Measurements from ENCODE around the gene TTC16. TPM values are rescaled to one million over a fixed set of nuclear protein-coding genes. Genes with fewer than 3 reads are reported as not detected.
A peak's percentile ranks its signal among the peaks of the same experiment; 100 is the strongest.

The TTC16 gene
- total RNA-seq (not detected), polyA plus RNA-seq (under 1 TPM in 1 of 3 donors, not detected in 2; 0.15 TPM)

DNA sequence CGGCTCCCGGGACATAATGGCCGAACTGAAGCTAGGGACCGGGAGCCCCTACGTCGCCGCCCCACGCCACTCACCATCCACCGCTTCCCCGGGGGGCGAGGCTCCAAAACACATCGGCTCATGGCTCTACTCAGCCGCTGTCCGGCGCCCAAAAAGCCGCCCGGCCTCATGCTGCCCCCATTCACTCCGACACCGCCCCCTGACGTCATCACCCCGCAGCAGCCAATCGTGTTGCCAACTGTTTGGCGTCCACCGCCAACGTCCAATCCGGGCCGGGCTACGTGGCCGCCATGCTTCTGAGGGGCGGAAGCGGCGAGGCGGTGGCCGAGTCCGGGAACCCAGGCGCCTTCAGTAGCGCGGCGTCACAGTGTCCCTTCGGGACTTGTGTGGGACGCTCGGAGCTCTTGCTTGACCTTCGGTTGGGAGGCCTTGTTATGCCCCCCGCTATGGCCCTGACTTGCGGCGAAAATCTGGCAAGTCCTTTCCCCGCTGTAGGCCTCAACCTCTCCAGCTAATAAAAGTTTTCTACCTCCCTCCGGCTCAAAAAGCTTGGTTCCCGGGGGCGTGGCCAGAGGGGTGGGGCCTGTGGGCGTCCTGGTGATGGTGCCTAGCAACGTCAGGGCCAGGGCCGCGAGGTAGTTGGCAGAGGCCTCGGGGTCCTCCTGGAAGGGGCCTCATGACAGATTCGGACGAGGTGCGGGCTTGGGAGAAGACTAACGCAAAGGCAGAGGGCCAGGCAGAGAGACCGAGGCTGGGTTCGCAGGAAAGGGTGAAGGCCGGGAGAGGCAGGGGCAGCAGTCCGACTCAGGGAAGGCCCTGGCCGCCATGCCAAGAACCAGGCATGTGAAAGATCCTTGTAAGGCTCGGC is at the start of gene TTC16, which contains the start of gene PTRH1:
Gene TTC16 (plus strand): TSS at position 610 of the 868 bp plus-strand sequence. CDS start 67 bp downstream, at position 677.
Gene PTRH1 (minus strand): TSS at position 194 of the 868 bp plus-strand sequence. CDS start 24 bp downstream, at position 170.
- intact Hi-C loops (cut with DNase I), result loop anchor here (5.0 kb wide), 2 partner anchors 103 to 128 kb away; partner anchors contain the start of gene STXBP1

DNA sequence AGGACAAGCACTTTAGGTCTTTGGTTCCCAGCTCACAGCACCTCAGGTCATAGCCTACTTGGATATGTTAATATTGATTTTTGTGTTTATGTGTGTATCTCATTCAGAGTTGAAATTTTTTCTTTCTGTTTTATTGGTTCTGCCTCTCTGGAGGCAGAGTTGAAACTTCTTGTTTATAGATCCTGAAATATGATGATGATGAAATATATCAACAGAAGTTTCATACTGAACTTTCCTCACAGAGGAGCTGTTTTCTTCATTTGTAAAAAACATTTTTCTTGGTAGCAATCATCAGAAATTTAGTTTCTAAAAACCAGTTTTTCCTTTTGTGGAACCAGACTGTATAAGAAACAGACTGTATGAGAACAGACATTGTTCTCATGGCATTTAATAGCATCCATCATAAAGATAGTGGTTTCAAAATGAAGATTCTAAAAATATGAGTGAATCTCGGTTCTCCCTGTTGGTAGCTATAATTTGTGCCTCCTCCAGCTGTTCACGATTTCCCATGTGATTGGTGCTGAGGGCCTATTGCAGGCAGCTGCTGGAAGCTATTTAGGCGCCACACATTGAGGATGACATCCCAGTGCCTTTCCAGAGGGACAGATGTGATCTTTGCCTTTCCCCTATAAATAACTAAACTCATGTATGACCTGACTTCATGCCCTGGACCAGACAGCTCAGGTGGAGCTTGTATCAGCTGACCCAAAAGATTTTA is 48.6 kb upstream of the TTC16 start:
- H3K4me3 ChIP-seq, result no peak overlapping the region
- no peaks in the 10 kb centered on the region for H3K4me1 ChIP-seq
- TF ChIP-seq EP300 (IDR thresholded peaks at IDR 0.05) (no peak), CTCF (IDR thresholded peaks at IDR 0.05) (no peak), POLR2A (IDR thresholded peaks at IDR 0.05) (no peak), POLR2AphosphoS5 (IDR thresholded peaks at IDR 0.05) (no peak)
- H3K36me3 ChIP-seq, result peaks cover 0 to 93% (median 16%) of the 10 kb centered on the region in 4 donors
- no peaks in the 10 kb centered on the region for H3K27me3 ChIP-seq
- DNase-seq, result no peak
- no peak overlapping the region for H3K27ac ChIP-seq
- intact Hi-C loops (cut with DNase I), result no loop called here
- WGBS, 2 donors, result 63 to 82% methylated on average over 3 of the region's 3 CpGs
- no peaks in the 10 kb centered on the region for H3K9me3 ChIP-seq

More for the DNA sequence above, at the start of gene TTC16, which contains the start of gene PTRH1:
- 5 to 6% methylated on average over 65 of the region's 65 CpGs for WGBS, 2 donors
- H3K27me3 ChIP-seq, result no peaks in the 10 kb centered on the region
- no peak for TF ChIP-seq EP300 (IDR thresholded peaks at IDR 0.05)
- TF ChIP-seq POLR2AphosphoS5 (IDR thresholded peaks at IDR 0.05), result peak in 3 of 4 donors; percentile 68 to 84 (median 71)
- no peak for TF ChIP-seq CTCF (IDR thresholded peaks at IDR 0.05)
- peak; percentile 16 to 30 for TF ChIP-seq POLR2A (IDR thresholded peaks at IDR 0.05)
- H3K9me3 ChIP-seq, result no peaks in the 10 kb centered on the region
- peak within 1 kb of the TSS; percentile 62 to 77 (median 72) for H3K4me3 ChIP-seq
- no peaks in the 10 kb centered on the region for H3K36me3 ChIP-seq
- peaks cover 0 to 23% (median 20%) of the 10 kb centered on the region in 4 donors for H3K4me1 ChIP-seq
- peak; percentile 99 for DNase-seq
- H3K27ac ChIP-seq, result peak within 1 kb of the TSS; percentile 81 to 90 (median 84)

DNA sequence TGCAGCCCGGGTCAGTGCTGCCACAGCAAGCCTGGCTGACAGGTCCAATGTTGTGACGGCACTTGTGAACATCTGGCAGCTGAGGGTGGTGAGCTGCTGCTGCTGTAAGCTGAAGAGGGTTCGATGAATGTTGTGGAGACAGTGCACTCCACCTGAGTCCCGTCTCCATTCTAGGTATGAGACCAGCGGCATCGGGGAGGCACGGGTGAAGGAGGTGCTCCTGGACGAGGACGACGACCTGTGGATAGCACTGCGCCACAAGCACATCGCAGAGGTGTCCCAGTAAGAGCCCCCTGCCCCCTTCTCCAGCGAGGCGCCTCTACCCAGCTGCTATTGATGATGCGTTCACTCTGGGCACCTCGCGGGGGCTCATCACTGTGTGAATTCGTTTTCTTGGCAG is 48.0 kb upstream of the TTC16 start:
- no peak overlapping the region for H3K27ac ChIP-seq
- H3K9me3 ChIP-seq, result no peaks in the 10 kb centered on the region
- 93% methylated on average over 18 of the region's 18 CpGs for WGBS, 2 donors
- peaks cover 0 to 93% (median 19%) of the 10 kb centered on the region in 4 donors for H3K36me3 ChIP-seq
- TF ChIP-seq POLR2AphosphoS5 (IDR thresholded peaks at IDR 0.05) (no peak), POLR2A (IDR thresholded peaks at IDR 0.05) (no peak), CTCF (IDR thresholded peaks at IDR 0.05) (no peak), EP300 (IDR thresholded peaks at IDR 0.05) (no peak)
- no peaks in the 10 kb centered on the region for H3K27me3 ChIP-seq
- DNase-seq, result no peak
- no peaks in the 10 kb centered on the region for H3K4me1 ChIP-seq
- intact Hi-C loops (cut with DNase I), result no loop called here
- H3K4me3 ChIP-seq, result no peak overlapping the region

DNA sequence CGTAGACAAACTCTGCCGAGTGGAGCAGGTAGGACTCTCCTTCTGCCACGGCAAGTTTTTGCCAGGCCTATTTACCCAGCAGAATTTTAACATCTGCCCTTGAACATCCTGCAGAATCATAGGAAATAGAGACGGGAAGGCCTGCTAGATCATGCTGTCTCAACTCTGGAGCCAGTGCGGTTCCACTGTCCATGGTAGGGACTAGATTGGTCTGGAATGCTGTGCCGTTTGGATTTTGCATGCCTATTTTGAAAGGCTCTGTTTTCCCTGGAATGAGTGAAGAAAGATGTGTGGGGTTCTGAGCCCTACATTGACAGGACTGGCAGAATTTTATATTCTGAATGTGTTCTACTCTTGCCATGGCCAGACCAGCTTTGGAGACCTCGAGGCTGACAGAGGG is 42.6 kb upstream of the TTC16 start:
- TF ChIP-seq CTCF (IDR thresholded peaks at IDR 0.05) (no peak), POLR2A (IDR thresholded peaks at IDR 0.05) (no peak), POLR2AphosphoS5 (IDR thresholded peaks at IDR 0.05) (no peak), EP300 (IDR thresholded peaks at IDR 0.05) (no peak)

More for the DNA sequence above, 42.6 kb upstream of the TTC16 start:
- no peaks in the 10 kb centered on the region for H3K9me3 ChIP-seq
- H3K4me3 ChIP-seq, result no peak overlapping the region
- intact Hi-C loops (cut with DNase I), result no loop called here
- no peaks in the 10 kb centered on the region for H3K4me1 ChIP-seq
- 87 to 92% methylated on average over 7 of the region's 7 CpGs for WGBS, 2 donors
- H3K36me3 ChIP-seq, result peaks cover 0 to 89% (median 15%) of the 10 kb centered on the region in 4 donors
- DNase-seq, result no peak
- H3K27me3 ChIP-seq, result no peaks in the 10 kb centered on the region
- H3K27ac ChIP-seq, result no peak overlapping the region

Measured in sigmoid colon (tissue), 7 donors.